ENCODE data around the gene PLEKHJ1.

DNA sequence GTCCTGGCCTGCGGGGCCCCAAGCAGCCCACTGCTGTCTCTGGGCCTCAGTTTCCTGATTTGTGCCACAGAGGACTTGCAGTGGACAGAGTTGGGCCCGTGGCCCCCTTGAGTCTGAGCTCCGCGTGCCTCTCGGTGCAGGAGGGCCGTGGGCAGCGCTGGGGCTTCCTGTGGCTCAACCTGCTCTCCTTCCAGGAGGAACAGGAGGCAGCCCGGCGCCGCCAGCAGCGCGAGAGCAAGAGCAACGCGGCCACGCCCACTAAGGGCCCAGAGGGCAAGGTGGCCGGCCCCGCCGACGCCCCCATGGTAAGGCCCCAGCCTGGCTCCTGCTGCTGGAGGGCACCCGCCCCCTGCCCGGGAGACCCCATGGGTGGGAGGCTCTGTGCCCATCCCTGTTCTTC lies 25.9 kb downstream of the PLEKHJ1 start:
- TF ChIP-seq EP300 (IDR thresholded peaks at IDR 0.05), result no peak
- TF ChIP-seq, protein P1, sequence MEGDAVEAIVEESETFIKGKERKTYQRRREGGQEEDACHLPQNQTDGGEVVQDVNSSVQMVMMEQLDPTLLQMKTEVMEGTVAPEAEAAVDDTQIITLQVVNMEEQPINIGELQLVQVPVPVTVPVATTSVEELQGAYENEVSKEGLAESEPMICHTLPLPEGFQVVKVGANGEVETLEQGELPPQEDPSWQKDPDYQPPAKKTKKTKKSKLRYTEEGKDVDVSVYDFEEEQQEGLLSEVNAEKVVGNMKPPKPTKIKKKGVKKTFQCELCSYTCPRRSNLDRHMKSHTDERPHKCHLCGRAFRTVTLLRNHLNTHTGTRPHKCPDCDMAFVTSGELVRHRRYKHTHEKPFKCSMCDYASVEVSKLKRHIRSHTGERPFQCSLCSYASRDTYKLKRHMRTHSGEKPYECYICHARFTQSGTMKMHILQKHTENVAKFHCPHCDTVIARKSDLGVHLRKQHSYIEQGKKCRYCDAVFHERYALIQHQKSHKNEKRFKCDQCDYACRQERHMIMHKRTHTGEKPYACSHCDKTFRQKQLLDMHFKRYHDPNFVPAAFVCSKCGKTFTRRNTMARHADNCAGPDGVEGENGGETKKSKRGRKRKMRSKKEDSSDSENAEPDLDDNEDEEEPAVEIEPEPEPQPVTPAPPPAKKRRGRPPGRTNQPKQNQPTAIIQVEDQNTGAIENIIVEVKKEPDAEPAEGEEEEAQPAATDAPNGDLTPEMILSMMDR (IDR thresholded peaks at IDR 0.05), result no peak
